ENCODE measurements around the gene LEP. TPM values are rescaled to one million over a fixed set of nuclear protein-coding genes. Genes with fewer than 3 reads are reported as not detected.

Gene LEP
- total RNA-seq, 1 donor from 2014 or later: 7.4 TPM

DNA sequence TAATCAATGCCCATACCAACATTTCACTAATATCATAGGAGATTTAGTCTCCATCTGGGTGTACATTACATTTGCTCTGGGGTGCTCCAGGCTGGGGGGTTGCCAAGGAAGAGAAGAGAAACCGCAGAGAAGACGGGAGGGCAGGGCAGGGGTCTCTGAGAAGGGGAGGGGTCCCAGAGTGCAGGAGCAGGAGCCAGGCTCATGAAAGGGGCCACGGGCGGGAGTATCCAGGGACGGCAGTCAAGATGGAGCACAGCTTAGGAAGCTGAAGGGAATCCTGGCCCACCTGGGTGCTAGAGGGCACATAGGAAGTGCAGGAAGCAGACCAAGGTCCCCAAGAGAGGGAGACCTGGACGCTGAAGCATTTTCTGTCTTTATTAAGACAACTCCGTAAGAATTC lies 2.2 kb downstream of the LEP start:
- DNase-seq (ENCODE audit: extremely low spot score in 2 of 2): no peak
- TF ChIP-seq, protein P1, sequence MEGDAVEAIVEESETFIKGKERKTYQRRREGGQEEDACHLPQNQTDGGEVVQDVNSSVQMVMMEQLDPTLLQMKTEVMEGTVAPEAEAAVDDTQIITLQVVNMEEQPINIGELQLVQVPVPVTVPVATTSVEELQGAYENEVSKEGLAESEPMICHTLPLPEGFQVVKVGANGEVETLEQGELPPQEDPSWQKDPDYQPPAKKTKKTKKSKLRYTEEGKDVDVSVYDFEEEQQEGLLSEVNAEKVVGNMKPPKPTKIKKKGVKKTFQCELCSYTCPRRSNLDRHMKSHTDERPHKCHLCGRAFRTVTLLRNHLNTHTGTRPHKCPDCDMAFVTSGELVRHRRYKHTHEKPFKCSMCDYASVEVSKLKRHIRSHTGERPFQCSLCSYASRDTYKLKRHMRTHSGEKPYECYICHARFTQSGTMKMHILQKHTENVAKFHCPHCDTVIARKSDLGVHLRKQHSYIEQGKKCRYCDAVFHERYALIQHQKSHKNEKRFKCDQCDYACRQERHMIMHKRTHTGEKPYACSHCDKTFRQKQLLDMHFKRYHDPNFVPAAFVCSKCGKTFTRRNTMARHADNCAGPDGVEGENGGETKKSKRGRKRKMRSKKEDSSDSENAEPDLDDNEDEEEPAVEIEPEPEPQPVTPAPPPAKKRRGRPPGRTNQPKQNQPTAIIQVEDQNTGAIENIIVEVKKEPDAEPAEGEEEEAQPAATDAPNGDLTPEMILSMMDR (IDR thresholded peaks at IDR 0.05): no peak
- TF ChIP-seq POLR2A (IDR thresholded peaks at IDR 0.05): no peak
- no peak for TF ChIP-seq POLR2AphosphoS5 (IDR thresholded peaks at IDR 0.05; ENCODE audit: insufficient read depth in 1 of 2, low read depth in 1 of 2)

DNA sequence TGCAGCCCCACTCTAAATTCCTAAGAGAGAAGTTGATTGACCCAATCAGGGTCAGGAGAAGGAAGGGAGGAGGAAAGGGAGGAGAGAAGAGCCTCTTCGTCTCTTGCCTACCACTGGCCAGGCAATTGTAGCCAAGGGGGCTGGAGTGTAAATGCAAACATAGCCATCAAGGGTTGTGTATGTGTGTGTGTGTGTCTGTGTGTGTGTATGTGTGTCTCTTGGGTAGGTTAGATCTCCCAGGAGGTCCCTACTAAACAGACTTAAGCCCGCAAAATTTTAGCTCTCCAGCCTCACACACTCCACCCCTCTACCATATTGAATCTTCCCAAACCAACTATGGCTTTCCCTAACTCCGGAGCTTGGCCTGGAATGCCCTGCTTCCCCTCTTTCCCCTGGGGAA lies 3.8 kb downstream of the LEP start:
- Histone ChIP-seq H3K4me3 (no peak overlapping the region), H3K4me1 (no peaks in the 10 kb centered on the region), H3K27me3 (peaks cover 3% of the 10 kb centered on the region), H3K27ac (no peak overlapping the region), H3K36me3 (no peaks in the 10 kb centered on the region), H3K9me3 (no peaks in the 10 kb centered on the region)
- intact Hi-C loops (cut with DNase I): no loop called here
- TF ChIP-seq POLR2A (IDR thresholded peaks at IDR 0.05) (no peak), POLR2AphosphoS5 (IDR thresholded peaks at IDR 0.05; ENCODE audit: insufficient read depth in 1 of 2, low read depth in 1 of 2) (no peak)
- TF ChIP-seq, protein P1 (IDR thresholded peaks at IDR 0.05): no peak
- DNase-seq (ENCODE audit: extremely low spot score in 2 of 2): no peak

More for the DNA sequence above, 2.2 kb downstream of the LEP start:
- H3K4me3 ChIP-seq: no peak overlapping the region
- no peaks in the 10 kb centered on the region for H3K4me1 ChIP-seq
- no peak overlapping the region for H3K27ac ChIP-seq
- H3K9me3 ChIP-seq: no peaks in the 10 kb centered on the region
- H3K36me3 ChIP-seq: no peaks in the 10 kb centered on the region
- peaks cover 3% of the 10 kb centered on the region for H3K27me3 ChIP-seq
- intact Hi-C loops (cut with DNase I): no loop called here

DNA sequence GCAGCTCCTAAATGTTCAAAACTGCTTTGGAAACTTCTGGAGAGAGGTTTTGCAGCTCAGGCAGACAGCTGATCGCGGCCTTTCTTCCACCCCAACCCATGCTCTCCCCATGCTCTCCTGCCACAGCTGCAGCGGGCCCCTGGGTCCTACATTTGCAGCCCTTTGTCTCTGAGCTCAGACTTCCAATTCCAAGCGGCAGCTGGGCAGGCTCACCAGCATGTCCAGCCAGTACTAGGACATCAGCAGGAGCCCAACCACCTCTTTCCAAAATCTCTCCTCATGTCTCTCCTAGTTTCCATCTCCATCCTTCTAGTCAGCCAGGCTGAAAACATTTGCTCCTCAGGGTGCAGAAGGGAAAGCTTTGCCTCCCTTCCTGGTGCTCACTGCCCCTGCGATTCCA lies 6.0 kb downstream of the LEP start:
- no peak for TF ChIP-seq POLR2A (IDR thresholded peaks at IDR 0.05)
- intact Hi-C loops (cut with DNase I): no loop called here
- no peaks in the 10 kb centered on the region for H3K27me3 ChIP-seq
- no peaks in the 10 kb centered on the region for H3K4me1 ChIP-seq
- no peak for DNase-seq (ENCODE audit: extremely low spot score in 2 of 2)
- no peak overlapping the region for H3K4me3 ChIP-seq
- no peaks in the 10 kb centered on the region for H3K36me3 ChIP-seq
- H3K9me3 ChIP-seq: no peaks in the 10 kb centered on the region
- H3K27ac ChIP-seq: no peak overlapping the region

DNA sequence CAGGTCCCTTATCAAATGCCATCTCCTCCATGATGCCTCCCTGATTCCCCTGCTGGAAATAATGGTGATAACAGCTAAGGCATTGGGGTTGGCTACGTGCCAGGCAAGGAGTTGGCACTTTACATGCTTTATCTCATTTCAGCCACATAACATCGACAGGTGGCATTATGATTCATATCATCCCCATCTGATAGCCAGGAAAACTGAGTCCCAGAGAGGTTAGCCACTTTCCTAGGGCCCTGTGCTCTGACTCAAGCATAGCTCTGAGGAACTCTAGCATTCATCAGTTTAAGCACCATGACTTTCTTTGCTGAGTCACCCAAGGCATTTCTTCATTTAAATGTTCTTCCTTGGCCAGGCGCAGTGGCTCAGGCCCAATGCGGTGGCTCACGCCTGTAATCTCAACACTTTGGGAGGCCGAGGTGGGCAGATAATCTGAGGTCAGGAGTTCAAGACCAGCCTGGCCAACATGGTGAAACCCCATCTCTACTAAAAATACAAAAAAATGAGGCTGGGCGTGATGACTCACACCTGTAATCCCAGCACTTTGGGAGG lies 6.6 kb downstream of the LEP start:
- TF ChIP-seq POLR2A (IDR thresholded peaks at IDR 0.05): no peak
- TF ChIP-seq POLR2AphosphoS5 (IDR thresholded peaks at IDR 0.05; ENCODE audit: insufficient read depth in 1 of 2, low read depth in 1 of 2): no peak
- TF ChIP-seq, protein P1 (IDR thresholded peaks at IDR 0.05): no peak
- DNase-seq (ENCODE audit: extremely low spot score in 2 of 2): no peak
- no peaks in the 10 kb centered on the region for H3K36me3 ChIP-seq
- no peaks in the 10 kb centered on the region for H3K9me3 ChIP-seq
- intact Hi-C loops (cut with DNase I): no loop called here
- no peaks in the 10 kb centered on the region for H3K4me1 ChIP-seq
- no peak overlapping the region for H3K27ac ChIP-seq
- no peaks in the 10 kb centered on the region for H3K27me3 ChIP-seq
- no peak overlapping the region for H3K4me3 ChIP-seq

DNA sequence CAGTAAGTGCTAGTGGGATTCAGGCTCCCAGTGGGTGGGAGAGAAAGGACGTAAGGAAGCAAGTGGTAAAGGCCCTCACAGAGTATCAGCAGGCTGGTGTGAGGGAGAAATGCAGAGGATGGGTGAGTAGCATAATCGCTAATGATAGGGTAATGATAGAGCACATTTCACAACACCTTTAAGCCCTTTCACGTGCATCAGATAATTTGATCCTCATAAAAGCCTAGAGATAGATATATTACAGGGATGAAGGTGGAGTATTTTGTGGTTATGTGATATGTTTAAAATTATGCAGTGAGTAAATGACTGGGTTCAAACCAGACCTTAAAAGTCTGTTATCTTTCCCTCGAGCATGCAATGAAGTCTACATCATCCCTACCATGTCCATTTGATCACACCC lies 10.3 kb downstream of the LEP start:
- intact Hi-C loops (cut with DNase I): no loop called here
- Histone ChIP-seq H3K27me3 (no peaks in the 10 kb centered on the region), H3K4me1 (no peaks in the 10 kb centered on the region), H3K36me3 (no peaks in the 10 kb centered on the region), H3K4me3 (no peak overlapping the region), H3K27ac (no peak overlapping the region), H3K9me3 (no peaks in the 10 kb centered on the region)
- DNase-seq (ENCODE audit: extremely low spot score in 2 of 2): no peak
- TF ChIP-seq, protein P1 (IDR thresholded peaks at IDR 0.05): no peak

DNA sequence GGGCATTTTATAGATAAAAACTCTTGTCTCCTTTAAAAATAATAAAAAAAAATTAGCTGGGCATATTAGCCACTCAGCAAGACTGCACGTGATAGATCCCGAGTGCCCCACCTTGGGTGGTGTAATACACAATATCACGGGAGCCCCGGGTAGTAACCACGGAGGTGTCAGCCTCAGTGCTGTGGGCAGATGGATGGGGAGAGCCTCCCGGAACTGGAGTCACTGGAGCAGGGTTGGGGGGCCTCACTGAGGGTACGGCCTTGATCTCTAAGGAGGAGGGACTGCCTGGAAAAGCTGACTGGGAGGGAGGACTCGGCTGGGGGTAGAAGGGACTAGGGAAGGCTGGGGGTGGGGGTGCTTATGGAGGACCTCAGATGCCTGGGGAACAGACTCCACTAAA lies 12.6 kb downstream of the LEP start:
- Histone ChIP-seq H3K4me3 (no peak overlapping the region), H3K9me3 (no peaks in the 10 kb centered on the region), H3K4me1 (no peaks in the 10 kb centered on the region), H3K27me3 (no peaks in the 10 kb centered on the region), H3K27ac (no peak overlapping the region), H3K36me3 (no peaks in the 10 kb centered on the region)
- no peak for TF ChIP-seq POLR2A (IDR thresholded peaks at IDR 0.05)
- TF ChIP-seq, protein P1 (IDR thresholded peaks at IDR 0.05): no peak
- TF ChIP-seq POLR2AphosphoS5 (IDR thresholded peaks at IDR 0.05; ENCODE audit: insufficient read depth in 1 of 2, low read depth in 1 of 2): no peak
- no peak for DNase-seq (ENCODE audit: extremely low spot score in 2 of 2)
- intact Hi-C loops (cut with DNase I): no loop called here
